Mammary epithelial cell (primary cell): Measurements from ENCODE around the gene COA5.

Experiments
- CTCF ChIP-seq, 2 donors: IDR thresholded peaks in 1 of 2; conservative IDR thresholded peaks in 1 of 2; 2 replicates each; pipeline ENCODE4 v1.5.1; 2011 to 2012; ENCODE audit warnings: inconsistent platforms in 2 of 2, low read length in 2 of 2, mild to moderate bottlenecking in 2 of 2, control low read depth in 1 of 2, low read depth in 1 of 2; ENCODE audit not compliant: insufficient read depth in 1 of 2; ENCODE audit errors: extremely low read depth in 1 of 2
- EZH2 ChIP-seq: IDR thresholded peaks from 2 replicates; pipeline ENCODE4 v1.6.1; 2012; ENCODE audit warnings: low read length, inconsistent platforms, borderline replicate concordance

DNA sequence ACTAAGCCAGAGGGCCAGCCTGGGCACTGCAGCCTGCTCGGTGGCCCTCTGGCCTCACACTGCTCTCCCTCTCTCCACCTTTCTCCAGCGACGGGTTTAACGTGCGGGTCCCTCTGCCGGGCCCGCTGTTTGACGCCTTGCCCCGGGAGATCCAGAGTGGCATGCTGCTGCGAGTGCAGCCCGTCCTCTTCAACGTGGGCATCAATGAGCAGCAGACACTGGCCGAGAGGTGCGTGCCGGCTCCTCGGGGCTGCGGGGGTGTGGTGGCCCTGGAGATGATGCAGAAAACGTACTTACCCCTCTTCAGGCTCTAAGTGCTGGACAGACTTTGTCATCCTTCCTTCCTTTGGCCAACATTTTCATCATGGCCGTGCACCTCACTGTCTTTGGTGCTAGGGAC lies 42.4 kb downstream of the COA5 start:
- TF ChIP-seq CTCF (conservative IDR thresholded peaks at IDR 0.05 in 1 of 2, IDR thresholded peaks at IDR 0.05 in 1 of 2; ENCODE audit: extremely low read depth in 1 of 2, insufficient read depth in 1 of 2, low read depth in 1 of 2, low read length in 2 of 2) (no peak), EZH2 (no peak)
